Choroid plexus epithelial cell (primary cell): Measurements from ENCODE around the gene ZNF555.

Experiments used
- DNase-seq: peaks from one replicate; pipeline ENCODE4 v3.0.0-alpha.2; 2010; ENCODE audit warnings: low read depth
- H3K4me3 ChIP-seq: 2 replicates; pipeline ENCODE4 v1.5.1; 2011; ENCODE audit warnings: low read depth, mild to moderate bottlenecking, control low read depth, low read length, moderate library complexity
- TF ChIP-seq, protein P1 (sequence below): conservative IDR thresholded peaks from 2 replicates; pipeline ENCODE4 v1.5.1; 2011; ENCODE audit warnings: low read depth, mild to moderate bottlenecking, control low read depth, inconsistent platforms, low read length, moderate library complexity

Gene ZNF555

DNA sequence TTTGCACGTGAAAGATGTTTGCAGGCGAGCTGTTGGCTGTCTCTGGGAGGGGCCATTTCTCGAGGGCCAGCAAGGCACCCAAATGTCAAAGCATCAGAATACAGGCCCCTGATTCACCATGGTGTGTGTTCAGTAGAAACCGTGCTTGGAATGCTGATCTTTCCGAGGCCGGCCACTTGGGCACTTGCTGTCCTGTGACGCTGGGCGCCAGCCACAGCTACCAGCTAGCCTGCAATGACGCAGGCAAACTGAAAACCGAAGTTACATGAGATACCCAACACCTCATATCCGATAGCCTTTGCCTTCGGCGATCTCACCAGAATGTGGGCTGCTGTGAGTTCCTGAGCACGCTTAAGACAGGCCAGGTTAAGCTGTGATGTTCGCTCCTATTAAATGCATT lies 44.0 kb upstream of the ZNF555 start:
- no peak for DNase-seq
- no peak overlapping the region for H3K4me3 ChIP-seq
- TF ChIP-seq, protein P1, sequence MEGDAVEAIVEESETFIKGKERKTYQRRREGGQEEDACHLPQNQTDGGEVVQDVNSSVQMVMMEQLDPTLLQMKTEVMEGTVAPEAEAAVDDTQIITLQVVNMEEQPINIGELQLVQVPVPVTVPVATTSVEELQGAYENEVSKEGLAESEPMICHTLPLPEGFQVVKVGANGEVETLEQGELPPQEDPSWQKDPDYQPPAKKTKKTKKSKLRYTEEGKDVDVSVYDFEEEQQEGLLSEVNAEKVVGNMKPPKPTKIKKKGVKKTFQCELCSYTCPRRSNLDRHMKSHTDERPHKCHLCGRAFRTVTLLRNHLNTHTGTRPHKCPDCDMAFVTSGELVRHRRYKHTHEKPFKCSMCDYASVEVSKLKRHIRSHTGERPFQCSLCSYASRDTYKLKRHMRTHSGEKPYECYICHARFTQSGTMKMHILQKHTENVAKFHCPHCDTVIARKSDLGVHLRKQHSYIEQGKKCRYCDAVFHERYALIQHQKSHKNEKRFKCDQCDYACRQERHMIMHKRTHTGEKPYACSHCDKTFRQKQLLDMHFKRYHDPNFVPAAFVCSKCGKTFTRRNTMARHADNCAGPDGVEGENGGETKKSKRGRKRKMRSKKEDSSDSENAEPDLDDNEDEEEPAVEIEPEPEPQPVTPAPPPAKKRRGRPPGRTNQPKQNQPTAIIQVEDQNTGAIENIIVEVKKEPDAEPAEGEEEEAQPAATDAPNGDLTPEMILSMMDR: no peak

DNA sequence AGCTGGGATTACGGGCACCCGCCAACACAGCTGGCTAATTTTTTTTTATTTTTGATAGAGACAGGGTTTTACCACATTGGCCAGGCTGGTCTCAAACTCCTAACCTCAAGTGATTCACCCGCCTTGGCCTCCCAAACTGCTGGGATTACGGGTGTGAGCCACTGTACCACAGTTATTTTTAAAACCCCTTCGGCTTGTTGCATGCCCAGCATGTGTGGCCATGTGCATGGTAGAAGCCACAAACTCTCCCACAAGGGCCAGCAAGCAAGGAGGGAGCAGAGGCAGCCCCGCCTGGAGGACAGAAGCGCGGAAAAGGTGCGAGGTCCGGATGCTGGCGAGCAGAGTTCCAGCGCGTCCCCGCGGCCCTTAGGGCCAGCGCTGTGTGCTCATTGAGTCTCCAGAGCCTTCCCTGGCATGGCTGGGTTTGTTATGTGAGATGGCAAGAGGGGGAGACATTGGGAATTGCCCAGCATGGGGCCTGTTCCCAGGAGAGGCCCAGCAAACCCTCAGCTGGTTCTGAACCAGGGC lies 43.1 kb upstream of the ZNF555 start:
- H3K4me3 ChIP-seq: no peak overlapping the region
- TF ChIP-seq, protein P1: no peak
- no peak for DNase-seq

DNA sequence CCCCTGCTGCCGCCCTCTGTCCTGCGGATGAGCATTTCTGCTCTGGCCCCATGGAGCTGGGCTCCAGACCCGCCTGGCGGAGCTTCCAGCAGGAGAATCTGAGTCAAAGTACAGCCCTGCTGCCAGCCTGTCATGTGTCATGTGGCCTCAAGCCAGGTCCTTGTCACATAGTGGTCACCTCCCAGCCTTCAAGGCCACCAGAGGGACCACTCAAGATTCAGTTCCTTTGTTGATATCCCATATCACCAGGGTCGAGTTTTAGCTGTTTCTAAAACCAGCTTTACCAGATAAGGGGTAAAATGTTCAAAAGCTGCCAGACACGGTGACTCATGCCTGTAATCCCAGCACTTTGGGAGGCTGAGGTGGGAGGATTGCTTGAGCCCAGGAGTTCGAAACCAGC lies 42.5 kb upstream of the ZNF555 start:
- TF ChIP-seq, protein P1: no peak
- no peak overlapping the region for H3K4me3 ChIP-seq
- DNase-seq: no peak

DNA sequence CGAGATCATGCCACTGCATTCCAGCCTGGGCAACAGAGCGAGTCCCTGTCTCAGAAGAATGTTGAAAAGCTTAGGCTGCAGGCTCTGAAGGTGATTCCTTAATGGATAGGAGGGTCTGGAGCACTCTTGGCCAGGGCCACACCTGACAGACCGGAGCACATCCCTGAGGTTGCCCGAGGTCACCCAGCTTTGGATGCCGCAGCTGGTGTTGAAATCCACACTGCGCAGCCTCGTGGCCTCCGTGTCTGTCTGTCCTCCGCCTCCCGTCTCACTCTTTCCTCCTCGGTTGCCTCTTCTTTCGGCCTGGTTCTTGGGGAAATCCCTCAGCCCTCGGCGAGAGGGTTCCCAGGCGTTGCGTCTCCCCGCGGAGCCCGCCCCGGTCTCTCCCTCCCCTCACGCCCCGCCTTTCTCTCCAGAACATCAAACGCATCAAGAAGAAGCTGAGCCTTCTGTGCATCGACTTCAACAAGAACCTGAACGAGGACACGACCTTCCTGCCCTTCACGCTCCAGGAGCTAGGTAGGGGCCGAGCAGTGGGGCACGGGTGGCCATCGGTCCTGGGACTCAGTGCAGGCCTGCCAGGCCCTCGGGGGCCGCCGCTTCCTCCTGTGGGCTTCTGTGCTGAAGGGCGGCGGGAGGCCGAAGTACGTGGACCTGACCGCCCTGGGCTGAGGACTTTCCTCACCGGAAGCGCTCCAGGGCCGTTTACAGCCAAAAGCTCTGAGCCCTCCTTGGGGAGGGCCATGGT lies 41.8 kb upstream of the ZNF555 start:
- TF ChIP-seq, protein P1: no peak

DNA sequence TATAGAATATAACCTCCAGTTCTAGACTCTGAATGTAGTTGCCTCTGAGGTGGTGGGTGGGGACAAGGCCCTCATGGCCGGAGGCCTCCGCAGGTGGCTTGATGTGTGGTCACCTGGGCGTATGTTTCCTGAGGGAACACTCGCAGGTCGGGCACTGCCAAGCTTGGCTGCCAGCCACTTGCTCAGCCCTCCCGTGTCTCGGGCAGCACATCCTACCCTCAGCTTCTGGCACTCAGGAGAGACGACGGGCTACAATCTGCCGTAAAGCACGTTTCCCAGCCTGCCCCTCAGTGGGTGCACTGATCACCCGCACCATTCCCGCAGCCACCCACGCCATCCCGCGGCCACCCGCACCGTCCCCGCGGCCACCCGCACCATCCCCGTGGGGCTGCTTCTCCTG lies 40.8 kb upstream of the ZNF555 start:
- H3K4me3 ChIP-seq: no peak overlapping the region
- TF ChIP-seq, protein P1: no peak
- no peak for DNase-seq

More for the DNA sequence above, 41.8 kb upstream of the ZNF555 start:
- H3K4me3 ChIP-seq: no peak overlapping the region
- DNase-seq: no peak

DNA sequence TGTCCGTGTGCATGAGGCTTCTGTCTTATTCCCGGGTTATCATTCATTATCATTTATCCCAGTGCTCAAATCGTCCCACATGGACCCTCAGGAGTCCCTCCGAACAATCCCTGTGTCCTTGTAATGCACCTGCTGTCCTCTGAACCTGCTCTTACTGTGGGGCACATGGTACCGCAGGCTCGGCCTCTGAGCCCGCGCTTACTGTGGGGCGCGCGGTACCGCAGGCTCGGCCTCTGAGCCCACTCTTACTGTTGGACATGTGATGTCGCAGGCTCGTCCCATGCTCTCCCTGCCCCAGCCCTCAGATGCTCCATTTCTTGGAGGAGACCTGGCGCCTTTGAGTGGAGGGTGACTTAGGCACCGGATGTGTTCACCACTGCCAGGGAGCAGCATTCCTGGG lies 38.4 kb upstream of the ZNF555 start:
- H3K4me3 ChIP-seq: no peak overlapping the region
- no peak for DNase-seq
- TF ChIP-seq, protein P1: no peak
